ENCODE data around the gene WDR74. TPM values are rescaled to one million over a fixed set of nuclear protein-coding genes. Genes with fewer than 3 reads are reported as not detected.

WDR74 gene
- total and polyA plus RNA-seq, 9 of the 15 experiments (the other 6 are each of a cell fraction or from before 2014, with no cell fraction given), result 32.7 to 210 (median 114) TPM

DNA sequence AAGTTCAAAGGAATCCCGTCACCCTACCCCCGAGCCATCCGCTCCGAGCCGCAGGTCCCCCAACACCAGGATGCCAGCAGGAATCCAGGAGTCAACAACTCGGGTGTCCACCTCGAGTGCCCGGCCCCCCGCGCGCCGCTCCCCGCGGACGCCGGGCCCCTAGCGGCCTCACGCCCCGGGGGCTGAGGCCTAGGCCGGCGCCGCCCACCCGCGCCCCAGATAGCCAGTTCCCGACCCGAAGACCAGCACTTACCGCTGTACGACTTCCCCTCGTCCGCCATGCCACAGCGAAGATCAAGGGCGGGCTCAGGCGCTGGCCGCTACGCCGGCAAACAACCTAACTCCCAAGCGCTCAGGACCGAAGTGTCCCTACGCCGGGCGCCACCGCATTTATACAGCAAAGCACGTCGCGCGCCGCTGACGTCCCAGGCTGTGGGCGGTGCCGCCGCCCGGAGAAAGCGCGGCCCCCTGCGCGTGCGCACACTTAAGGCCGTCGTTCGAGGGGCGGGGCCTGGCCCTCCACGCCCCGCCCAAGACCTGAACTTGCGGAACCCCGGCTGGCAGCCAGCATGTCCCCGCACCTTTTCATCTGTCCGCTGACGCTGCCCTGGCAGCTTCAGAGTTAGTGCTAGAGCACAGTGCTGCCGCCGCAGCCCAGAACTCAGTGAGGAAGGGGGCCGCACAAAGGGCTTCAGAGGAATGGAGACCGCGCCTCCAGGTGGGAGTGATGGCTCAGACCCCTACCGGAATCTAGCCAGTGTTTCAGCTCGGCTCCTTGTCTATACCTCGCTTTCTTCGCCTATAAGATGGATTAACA is 34.1 kb downstream of the WDR74 start, which contains the start of gene NXF1 (continued):
- TF ChIP-seq NKRF (IDR thresholded peaks at IDR 0.05; ENCODE audit: borderline replicate concordance) (peak; percentile 64; the same call in 1 of the 2 replicates), ZBTB7A (IDR thresholded peaks at IDR 0.05; ENCODE audit: borderline replicate concordance, control insufficient read depth, low read depth, low read length) (peak; percentile 57; the same call in 1 of the 2 replicates), ZNF583 (CRISPR knock-in tag; IDR thresholded peaks at IDR 0.05) (no peak), GATAD2B (IDR thresholded peaks at IDR 0.05; ENCODE audit: borderline replicate concordance) (peak; percentile 68; the same call in 1 of the 2 replicates), ZBTB43 (CRISPR knock-in tag; IDR thresholded peaks at IDR 0.05) (peak; percentile 94), RBBP5 (IDR thresholded peaks at IDR 0.05; ENCODE audit: borderline replicate concordance, insufficient read depth, low read length, poor library complexity, severe bottlenecking) (peak; percentile 94), CAMTA2 (CRISPR knock-in tag; conservative IDR thresholded peaks at IDR 0.05) (no peak), CBFB (CRISPR knock-in tag; IDR thresholded peaks at IDR 0.05) (no peak), ZNF280A (IDR thresholded peaks at IDR 0.05; ENCODE audit: low read depth, partially characterized antibody) (no peak), TEAD2 (tag; IDR thresholded peaks at IDR 0.05) (no peak), TGIF2 (CRISPR knock-in tag; IDR thresholded peaks at IDR 0.05) (peak; percentile 71; the same call in 1 of the 2 replicates), SOX6 (IDR thresholded peaks at IDR 0.05) (peak; percentile 59), BACH1 (tag; IDR thresholded peaks at IDR 0.05) (no peak; the same call in 1 of the 2 replicates), SFPQ (IDR thresholded peaks at IDR 0.05; ENCODE audit: low read depth, low read length) (no peak), C11orf30 (IDR thresholded peaks at IDR 0.05; ENCODE audit: low read depth) (peak; percentile 83), PURB (CRISPR knock-in tag; IDR thresholded peaks at IDR 0.05; ENCODE audit: low read depth) (no peak)
- TF ChIP-seq, protein P1, sequence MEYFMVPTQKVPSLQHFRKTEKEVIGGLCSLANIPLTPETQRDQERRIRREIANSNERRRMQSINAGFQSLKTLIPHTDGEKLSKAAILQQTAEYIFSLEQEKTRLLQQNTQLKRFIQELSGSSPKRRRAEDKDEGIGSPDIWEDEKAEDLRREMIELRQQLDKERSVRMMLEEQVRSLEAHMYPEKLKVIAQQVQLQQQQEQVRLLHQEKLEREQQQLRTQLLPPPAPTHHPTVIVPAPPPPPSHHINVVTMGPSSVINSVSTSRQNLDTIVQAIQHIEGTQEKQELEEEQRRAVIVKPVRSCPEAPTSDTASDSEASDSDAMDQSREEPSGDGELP (CRISPR knock-in tag; IDR thresholded peaks at IDR 0.05; ENCODE audit: borderline replicate concordance), result peak; percentile 89

Data from K562 (cell line).